ENCODE results near the gene ZBTB25. TPM values are rescaled to one million over a fixed set of nuclear protein-coding genes. Genes with fewer than 3 reads are reported as not detected.

The ZBTB25 gene
- total RNA-seq: 2.3 and 5.5 TPM in 2 replicates

GRCh38 chr14:64503434-64504309 lies at the start of gene ZBTB25:
ZBTB25 (minus strand) TSS chr14:64503838; CDS start chr14:64490533, 13,305 bp downstream.

GRCh38 chr14:64549791-64550620 lies 46.4 kb upstream of the ZBTB25 start, which contains the start of gene PPP1R36:
PPP1R36 (plus strand) TSS chr14:64549961; CDS start chr14:64549998, 37 bp downstream.

GRCh38 chr14:64540208-64541202 lies 36.9 kb upstream of the ZBTB25 start, which contains the start of gene HSPA2:
HSPA2 (plus strand) TSS chr14:64540741; CDS start chr14:64540850, 109 bp downstream.

GRCh38 chr14:64504310-64504896 lies 765 bp upstream of the ZBTB25 start, which contains the start of gene ZBTB1:
ZBTB1 (plus strand) TSS chr14:64504770; CDS start chr14:64521505, 16,735 bp downstream.

GRCh38 chr14:64465191-64465822 lies 38.3 kb downstream of the ZBTB25 start, which contains the start of gene AKAP5:
AKAP5 (plus strand) TSS chr14:64465499; CDS start chr14:64468395, 2,896 bp downstream.

Other genes with a start within 250 kb of the ZBTB25 start
- 0.18 and 0.47 TPM in 2 replicates for gene ESR2, start 209.5 kb downstream of the ZBTB25 start, total RNA-seq
- 46.1 and 58.2 TPM in 2 replicates for gene MTHFD1, start 115.5 kb downstream of the ZBTB25 start, total RNA-seq
- gene AKAP5, start 38.3 kb downstream of the ZBTB25 start, total RNA-seq: 0.28 and 0.36 TPM in 2 replicates
- gene ZBTB1, start 932 bp upstream of the ZBTB25 start, total RNA-seq: 37.9 and 43.4 TPM in 2 replicates
- 2.7 and 7.9 TPM in 2 replicates for gene HSPA2, start 36.9 kb upstream of the ZBTB25 start, total RNA-seq
- gene PPP1R36, start 46.1 kb upstream of the ZBTB25 start, total RNA-seq: 0.27 and 0.85 TPM in 2 replicates
- gene PLEKHG3, start 200.6 kb upstream of the ZBTB25 start, total RNA-seq: 3.6 and 5.2 TPM in 2 replicates